GM19372 (cell line): Measurements from ENCODE around the gene ZNF598.
"Not testable (repeated sequence)": the region's sequence is repeated elsewhere in the genome, so short reads cannot be mapped to it uniquely, and the experiment has no call there.

Experiments used
- ATAC-seq: cut with Tn5 transposase; IDR thresholded peaks from one replicate; pipeline ENCODE4 v1.9.1; 2021; ENCODE audit warnings: mild to moderate bottlenecking, low read depth, moderate library complexity; ENCODE audit not compliant: unreplicated experiment

The ZNF598 gene

DNA sequence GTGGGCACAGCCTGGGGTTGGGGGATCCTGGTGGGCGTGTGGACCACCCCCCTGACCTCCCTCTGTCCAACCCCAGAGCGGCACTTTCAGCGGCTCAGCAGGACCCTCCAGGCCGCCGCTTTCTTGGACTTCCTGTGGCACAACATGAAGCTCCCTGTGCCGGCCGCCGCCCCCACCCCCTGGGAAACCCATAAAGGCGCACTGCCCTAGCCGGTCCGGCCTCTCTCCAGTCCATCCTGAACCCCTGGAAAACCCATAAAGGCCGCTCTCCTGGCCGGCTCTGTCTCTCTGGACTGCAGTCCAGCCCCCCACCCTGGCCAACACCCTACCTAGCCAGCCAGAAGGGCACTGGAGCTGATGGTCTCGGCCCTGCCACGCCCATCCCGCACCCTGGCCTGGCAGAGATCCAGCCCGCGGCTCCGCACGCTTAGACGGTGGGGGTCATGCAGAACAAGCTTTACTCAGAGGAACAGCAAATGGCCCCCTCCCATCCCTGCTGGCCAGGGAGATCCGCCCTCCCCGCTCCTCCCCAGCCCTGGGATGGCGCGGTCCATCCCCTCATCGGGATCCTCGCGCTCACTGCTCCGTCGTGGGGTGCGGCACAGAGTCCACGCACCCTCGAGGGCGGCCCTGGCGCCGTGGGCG, 31.0 kb downstream of the ZNF598 start:
- no peak for ATAC-seq

DNA sequence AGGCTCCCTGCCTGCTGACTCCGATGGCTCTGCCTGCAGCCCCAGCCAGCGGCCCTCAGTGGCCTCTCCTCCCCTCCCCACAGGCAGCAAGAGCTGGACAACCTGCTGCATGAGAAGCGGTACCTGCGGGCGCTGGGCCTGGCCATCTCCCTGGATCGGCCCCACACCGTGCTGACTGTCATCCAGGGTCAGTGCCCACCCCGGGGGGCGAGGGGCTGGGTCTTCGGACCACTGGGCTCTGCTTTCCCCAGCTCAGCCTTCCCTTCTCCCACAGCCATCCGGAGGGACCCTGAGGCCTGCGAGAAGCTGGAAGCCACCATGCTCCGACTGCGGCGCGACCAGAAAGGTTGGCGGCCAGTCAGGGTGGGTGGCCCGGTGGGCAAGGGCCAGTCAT, 31.7 kb downstream of the ZNF598 start:
- no peak for ATAC-seq

DNA sequence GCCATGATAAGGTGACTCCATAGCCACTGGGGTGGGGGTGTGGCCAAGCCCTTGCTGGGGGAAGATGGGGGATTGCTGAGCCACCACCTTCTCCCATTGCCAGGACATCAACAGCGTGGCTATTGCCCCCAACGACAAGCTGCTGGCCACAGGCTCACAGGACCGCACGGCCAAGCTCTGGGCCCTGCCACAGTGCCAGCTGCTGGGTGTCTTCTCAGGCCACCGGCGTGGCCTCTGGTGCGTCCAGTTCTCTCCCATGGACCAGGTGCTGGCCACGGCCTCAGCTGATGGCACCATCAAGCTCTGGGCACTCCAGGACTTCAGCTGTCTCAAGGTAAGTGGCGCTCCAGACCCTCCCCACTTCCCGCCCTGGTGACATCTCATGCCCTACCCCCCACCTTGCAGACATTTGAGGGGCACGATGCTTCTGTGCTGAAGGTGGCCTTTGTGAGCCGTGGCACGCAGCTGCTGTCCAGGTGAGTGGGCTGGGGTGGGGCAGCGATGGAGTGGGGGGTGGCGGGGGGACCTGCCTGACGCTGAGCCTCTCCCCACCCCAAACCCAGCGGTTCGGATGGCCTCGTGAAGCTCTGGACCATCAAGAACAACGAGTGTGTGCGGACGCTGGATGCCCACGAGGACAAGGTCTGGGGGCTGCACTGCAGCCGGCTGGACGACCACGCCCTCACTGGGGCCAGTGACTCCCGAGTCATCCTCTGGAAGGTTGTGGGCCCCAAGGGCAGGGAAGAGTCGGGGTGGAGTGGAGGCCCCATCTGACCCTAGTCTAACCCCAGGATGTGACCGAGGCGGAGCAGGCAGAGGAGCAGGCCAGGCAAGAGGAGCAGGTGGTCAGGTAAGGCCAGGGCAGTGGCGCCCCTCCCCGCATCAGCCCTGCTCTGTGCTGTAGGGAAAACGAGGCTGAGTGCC, 32.4 kb downstream of the ZNF598 start:
- ATAC-seq, result no peak

DNA sequence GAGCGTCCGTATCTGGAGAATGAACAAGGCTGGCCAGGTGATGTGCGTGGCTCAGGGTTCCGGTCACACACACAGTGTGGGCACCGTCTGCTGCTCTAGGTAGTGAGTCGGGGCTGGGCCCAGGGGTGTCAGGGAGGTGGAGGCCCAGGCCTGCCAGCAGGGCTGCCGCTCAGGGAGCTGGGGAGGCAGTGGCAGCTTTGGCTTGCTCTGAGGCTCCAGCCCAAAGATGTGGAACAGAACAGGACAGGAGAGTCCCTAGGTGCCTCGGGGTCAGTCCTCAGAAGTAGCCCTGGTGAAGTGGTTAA, 33.5 kb downstream of the ZNF598 start:
- ATAC-seq, result no peak

- no peak for ATAC-seq
These were observed 34.0 kb downstream of the ZNF598 start for GRCh38 chr16:1975432-1976215.

DNA sequence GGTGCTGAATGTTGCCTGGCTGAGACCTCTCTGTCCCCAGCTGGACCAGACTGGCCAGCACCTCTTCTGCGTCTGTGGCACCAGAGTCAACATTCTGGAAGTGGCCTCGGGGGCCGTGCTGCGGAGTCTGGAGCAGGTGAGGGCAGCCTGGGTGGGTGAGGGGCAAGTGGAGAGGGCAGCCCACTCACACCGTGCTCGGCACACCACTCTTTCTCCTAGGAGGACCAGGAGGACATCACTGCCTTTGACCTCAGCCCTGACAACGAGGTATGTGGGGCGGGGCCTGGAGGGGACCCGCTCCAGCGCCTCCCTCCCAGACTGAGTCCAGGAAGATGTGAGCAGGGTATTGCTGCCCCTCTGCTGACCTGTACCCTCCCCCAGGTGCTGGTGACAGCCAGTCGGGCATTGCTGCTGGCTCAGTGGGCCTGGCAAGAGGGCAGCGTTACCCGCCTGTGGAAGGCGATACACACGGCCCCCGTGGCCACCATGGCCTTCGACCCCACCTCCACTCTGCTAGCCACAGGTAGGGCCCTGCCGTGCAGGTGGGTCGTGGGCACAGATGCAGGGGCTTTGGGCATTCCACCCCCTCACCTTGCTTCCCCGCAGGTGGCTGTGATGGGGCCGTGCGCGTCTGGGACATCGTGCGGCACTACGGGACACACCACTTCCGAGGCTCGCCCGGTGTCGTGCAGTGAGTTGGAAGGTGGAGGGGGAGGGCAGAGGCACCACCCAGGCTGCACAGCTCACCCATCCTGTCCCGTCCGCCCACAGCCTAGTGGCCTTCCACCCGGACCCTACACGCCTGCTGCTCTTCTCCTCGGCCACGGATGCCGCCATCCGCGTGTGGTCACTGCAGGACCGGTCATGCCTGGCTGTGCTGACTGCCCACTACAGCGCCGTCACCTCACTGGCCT, 35.2 kb downstream of the ZNF598 start:
- no peak for ATAC-seq

- no peak for ATAC-seq
These were observed 36.0 kb downstream of the ZNF598 start for GRCh38 chr16:1973461-1974156.

GRCh38 chr16:1972490-1972877, 37.1 kb downstream of the ZNF598 start:
- ATAC-seq, result no peak

GRCh38 chr16:1971796-1972489, 37.7 kb downstream of the ZNF598 start, which contains the start of gene TBL3:
TBL3 (plus strand) TSS chr16:1972053; CDS start chr16:1972165, 112 bp downstream.
- ATAC-seq, result peak; percentile 88

- no peak for ATAC-seq
These were observed 41.3 kb downstream of the ZNF598 start for GRCh38 chr16:1968146-1968953.

DNA sequence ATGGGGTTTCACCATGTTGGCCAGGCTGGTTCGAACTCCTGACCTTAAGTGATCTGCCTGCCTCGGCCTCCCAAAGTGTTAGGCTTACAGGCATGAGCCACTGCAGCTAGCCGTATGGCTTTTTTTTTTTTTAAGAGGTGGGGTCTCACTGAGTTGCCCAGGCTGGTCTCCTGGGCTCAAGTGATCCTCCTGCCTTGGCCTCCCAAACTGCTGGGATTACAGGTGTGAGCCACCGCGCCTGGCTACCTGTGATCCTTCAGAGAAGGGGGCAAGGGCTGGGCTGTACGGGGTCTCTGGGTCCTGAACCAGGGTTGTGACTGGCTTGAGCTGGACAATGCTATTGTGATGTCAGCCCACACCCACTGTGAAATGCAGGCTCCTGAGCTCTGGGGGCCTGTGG, 43.2 kb downstream of the ZNF598 start, which contains the start of gene RNF151:
TSS of gene RNF151 (plus strand) at position 397 of the 400 bp plus-strand sequence. CDS start 26 bp downstream, outside the sequence.
- no peak for ATAC-seq

GRCh38 chr16:1965396-1966001, 44.1 kb downstream of the ZNF598 start:
- no peak for ATAC-seq

DNA sequence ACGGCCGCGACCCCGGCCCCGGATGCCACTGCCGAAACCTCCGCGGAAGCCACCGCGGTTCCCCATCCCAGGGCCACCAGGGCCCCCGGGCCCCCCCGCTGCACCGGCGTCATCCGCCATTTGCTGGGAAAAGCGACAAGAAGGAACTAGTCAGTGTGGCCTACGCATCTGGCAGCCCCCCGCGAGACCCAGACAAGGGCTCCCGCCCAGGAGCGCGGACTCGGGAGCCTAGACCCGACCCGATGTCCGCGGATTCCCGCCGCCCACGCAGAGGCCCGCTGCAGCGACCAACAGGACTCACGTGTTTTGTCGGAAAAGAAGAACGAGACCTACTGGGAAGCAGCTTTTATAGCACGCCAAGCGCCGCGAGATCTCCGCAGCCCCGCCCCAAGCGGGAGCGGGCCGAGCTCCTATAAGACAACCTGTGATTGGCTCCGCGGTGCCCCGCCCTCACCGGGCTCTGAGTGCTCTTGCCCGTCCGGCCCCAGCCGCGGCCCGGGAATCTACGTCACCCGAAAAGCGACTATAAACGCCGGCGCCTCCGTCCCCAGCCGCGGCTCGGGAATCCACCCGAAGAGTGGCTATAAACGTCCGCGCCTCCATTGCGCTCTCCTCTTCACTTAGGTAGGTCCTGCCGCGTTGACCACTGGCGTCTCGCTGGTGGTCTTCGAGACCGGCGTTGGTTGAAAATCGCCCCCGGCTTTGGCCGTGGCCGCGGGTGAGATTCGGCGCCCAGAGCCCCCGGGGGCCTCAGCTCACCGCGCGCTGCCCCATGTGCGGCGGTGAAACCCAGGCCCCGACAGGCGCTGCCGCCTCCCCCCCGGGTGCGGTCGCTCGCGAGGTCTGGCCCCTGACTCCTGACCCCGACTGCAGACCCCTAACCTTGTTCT, 44.9 kb downstream of the ZNF598 start, which contains the start of gene RPS2:
TSS of gene RPS2 (minus strand) at position 321 of the 890 bp plus-strand sequence. CDS start at position 120, 201 bp downstream.
- ATAC-seq, result peak; percentile 83

DNA sequence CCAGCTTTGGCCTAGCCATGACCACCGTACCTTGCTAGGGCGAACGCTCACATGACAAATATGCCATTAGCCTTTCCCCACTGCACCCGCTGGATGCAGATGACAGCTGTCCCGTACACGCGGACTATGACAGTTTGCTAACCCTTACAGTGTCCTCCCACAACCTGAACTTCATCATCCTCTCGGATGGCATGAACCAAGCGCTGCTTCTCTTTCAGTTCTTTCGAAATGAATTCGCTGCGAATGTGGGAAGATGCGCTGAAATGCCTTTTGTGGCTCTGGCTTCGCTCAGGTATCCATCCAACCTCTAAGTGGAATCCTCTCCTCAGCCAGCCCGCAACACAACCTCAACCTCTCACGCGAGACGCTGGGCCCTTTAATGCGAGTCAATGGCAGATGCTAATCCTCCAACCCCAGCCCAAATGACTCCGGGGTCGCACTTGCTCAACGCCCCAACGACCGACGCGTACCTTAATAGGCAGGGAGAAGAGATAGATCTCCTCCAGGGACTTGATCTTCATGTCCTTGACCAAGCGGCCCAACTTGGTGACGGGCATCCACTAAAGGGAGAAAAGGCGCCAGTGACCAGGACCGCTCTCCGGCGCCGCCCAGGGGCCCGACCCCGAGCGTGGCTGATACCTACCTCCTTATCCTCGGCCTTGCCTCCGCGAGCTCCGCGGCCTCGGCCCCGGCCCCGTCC, 45.7 kb downstream of the ZNF598 start:
- ATAC-seq, result peak; percentile 5

DNA sequence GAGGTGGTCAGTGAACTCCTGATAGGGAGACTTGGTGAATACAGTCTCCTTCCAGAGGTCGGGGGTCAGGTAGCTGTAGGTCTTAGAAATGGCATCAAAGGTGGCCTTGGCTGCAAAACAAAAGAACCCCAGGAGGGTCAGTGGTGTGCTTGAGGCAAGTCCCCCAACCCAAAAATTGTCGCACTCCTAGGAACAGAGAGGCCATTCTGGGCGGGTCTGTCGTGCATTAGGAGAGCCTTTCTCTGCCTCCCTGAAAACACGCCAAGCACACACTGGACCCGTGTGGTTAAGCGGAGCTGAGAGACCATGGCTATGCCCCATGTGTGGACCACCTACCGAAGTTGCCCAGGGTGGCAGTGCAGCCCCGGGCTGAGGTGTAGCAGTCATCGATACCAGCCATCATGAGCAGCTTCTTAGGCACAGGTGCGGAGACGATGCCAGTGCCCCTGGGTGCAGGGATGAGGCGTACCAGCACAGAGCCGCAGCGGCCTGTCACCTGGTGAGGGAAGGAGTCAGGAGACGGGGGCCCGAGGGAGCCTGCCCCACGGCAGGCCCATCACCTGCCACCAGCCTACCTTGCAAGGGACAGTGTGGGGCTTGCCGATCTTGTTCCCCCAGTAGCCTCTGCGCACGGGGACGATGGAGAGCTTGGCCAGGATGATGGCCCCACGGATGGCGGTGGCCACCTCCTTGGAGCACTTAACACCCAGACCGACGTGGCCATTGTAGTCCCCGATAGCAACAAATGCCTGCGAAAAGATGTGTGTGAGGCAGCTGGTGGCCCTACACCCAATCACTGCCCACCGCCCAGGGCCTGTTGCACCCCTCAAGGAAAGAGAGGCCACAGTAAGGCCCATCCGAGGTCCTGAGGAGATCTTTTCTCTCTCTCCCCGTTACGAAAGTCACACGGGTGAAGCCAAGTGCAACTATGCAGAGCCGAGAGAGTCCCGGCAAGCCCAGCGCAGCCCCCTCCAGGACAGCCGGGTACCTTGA, 47.2 kb downstream of the ZNF598 start:
- not testable (repeated sequence) for ATAC-seq
